HG03039 (cell line): ENCODE measurements around the gene CDKN3.
A peak's percentile ranks its signal among the peaks of the same experiment; 100 is the strongest.
"Not testable (repeated sequence)": the region's sequence is repeated elsewhere in the genome, so short reads cannot be mapped to it uniquely, and the experiment has no call there.

Experiments
- ATAC-seq: cut with Tn5 transposase; IDR thresholded peaks from one replicate; pipeline ENCODE4 v1.9.1; 2021; ENCODE audit warnings: mild to moderate bottlenecking, moderate library complexity; ENCODE audit not compliant: unreplicated experiment

The CDKN3 gene

DNA sequence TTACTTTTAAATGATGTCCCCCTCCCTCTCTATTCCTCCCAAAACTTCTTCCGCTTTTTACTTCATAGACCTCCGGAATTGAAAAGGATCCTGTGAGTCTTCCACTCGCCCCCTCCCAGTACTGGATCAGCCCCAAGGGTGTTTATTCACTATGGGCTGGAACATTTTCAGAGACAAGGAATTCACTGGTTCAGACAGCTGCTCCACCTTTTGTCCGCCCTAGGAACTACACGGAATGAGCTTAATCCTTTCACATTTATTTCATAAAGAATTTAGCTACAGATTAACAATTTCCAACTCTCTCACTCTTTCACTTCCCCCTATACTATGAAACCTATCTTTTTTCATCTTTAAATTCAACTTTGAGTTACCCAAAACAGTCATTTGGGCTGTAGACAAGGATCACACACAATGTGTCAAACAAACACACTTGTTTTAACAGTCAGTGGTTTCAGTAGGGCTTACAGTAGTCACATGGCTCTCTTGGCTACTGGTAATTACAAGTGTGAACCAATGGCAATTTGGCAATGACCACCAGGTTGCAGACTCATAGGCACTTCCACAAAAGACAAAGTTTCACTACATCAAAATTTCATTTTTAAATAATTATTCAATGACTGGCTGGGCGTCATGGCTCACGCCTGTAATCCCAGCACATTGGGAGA, 23.8 kb downstream of the CDKN3 start:
- ATAC-seq = no peak

DNA sequence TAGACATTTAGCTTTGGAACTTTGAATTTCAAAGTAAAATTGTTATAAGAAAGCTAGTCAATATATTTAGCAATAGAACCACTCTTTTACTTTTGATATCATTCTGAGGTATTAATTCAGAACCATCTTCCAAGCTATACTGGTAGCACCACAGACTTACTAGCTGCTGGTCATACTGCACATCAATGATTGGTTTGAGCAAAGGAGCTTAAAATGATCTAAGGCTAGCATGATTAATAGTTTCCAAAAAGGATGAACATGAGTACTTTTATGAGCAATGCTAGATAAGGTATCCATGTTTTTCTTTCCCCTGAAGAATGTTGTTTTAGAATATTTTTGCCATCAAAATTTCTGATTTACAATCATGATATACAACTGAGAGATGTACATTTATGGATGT, 27.2 kb downstream of the CDKN3 start:
- ATAC-seq = no peak

DNA sequence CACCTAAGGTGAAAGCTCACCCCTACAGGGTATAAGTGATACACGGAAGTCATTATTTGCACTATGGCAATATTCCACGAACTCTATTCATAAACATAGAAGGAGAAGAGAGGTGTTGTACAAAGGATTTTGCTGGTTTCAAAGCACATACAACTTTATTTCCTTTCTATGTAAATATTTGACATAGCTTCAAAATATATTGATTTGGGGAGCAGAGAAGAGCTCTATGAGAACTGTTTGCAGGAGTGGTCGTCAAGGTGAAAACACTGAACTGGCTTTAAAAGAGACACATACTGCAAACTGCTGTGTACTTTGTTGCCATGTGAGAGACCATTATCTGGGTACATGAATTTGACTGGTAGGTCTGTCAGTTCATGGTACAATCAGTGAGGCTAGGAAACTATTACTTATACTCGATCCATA, 27.7 kb downstream of the CDKN3 start:
- no peak for ATAC-seq

DNA sequence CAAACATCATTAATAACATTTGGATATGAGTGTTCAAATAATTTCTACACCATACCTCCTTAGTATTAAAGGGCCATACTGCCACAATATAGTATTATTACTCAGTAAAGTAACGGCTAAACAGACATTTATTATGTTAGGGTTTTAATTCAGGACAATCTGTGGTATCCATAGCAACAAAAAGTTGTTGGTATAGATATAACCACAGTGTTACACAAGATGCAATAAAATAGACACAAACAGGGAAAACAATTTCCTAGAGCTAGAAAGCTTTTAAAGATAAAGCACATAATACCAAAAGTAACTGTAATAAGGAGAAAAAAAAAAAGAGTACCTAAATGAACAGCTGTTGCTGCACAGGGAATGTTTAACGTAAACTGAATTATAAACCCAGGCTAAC, 28.3 kb downstream of the CDKN3 start:
- no peak for ATAC-seq

DNA sequence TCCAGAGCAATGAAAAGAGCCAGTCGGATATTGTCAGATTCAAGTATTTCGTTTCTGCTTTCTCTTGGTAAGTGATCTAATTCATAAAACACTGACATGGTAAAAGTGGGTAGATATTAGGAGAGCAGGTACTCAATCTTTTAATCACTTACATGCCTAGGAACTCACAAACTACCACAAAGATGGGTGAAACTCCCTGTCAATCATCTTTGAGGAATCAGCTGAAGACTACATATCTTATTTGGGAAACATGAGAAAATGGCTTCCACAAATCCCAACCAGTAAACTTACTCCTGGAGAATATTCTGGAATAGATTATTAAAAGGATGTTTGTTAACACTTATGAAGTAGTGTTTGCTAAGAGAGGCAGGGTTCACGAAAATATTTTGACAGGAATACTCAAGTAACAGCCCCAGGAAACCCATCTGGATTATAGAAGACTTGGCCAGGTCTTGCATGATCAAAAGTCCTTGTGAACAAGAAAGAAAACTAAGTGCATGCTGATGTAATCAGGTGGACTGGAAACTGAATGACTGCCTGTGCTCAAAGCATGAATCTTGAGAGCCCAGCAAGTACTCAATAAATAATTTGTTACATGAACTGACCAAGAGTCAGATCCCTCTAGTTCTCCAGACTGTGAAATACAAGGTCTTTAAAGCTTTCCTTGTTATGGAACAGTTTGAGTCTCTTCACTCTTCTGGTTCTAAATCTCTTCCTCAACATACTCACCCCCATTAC, 28.9 kb downstream of the CDKN3 start:
- ATAC-seq = no peak

DNA sequence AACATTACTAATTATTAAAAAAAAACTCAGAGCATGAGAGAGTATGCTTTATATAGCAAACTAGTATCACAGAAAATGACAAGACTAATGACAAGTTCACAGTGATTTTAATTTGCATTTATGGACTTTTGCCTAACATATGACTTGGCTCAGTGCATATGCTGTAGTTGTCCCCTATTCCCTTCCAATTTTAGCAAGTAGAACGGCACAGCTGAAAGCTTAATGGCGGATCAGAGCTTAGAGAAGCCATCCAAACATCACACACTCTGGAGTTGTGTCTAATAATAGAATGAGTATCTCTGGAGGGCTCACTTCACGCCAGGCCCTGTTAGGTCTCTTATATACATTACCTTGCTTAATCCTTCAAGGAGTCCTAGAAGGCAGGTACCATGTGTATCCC, 31.1 kb downstream of the CDKN3 start:
- ATAC-seq = no peak

DNA sequence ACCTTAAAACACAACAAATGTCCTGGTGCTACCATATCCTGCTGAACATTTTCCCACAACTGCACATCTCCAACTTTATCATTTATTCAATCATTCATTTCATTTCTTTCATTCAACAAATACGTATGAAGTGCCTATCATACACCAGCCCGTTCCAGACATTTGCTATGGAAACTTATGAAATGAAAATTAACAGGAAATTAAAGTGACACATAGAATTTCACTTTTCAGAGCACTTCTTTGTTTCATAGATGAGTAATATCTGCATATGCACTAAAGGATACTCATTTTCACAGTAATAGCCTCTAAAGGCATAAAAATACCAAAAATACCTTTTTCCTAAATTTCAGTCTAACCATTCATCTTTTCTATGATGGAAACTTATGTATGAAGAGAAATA, 31.7 kb downstream of the CDKN3 start:
- no peak for ATAC-seq

DNA sequence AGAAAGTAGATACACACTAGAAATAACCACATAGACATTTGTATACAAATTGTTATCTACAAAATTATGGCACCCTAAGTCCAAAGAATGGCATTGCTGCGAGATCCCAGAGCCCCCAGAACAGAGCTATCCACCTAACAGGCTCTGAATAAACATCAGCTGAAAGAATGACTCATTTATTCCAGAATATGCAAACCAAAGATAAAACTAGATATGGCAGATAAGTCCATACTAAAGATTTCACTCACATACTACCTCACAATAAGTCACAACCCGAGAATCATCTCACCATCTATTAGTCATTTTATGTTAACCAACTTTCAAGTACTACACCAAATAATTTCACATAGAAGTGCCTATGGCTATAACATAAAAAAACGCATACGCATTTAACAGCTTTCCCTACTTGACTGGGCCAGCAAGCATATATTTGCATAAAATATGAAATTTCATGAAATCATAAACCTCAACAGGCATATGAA, 38.7 kb downstream of the CDKN3 start:
- no peak for ATAC-seq

DNA sequence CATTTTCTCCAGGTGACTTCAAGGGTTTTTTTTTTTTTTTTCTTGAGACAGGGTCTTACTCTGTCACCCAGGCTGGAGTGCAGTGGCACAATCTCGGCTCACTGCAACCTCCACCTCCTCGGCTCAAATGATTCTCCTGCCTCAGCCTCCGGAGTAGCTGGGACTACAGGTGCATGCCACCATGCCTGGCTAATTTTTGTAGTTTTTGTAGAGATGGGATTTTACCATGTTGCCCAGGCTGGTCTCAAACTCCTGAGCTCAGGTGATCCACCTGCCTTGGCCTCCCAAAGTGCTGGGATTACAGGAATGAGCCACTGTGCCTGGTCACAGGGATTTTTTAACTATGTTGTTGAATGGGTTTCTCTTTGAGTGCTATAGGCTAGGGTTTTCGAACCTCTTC, 41.1 kb downstream of the CDKN3 start:
- ATAC-seq = not testable (repeated sequence)

DNA sequence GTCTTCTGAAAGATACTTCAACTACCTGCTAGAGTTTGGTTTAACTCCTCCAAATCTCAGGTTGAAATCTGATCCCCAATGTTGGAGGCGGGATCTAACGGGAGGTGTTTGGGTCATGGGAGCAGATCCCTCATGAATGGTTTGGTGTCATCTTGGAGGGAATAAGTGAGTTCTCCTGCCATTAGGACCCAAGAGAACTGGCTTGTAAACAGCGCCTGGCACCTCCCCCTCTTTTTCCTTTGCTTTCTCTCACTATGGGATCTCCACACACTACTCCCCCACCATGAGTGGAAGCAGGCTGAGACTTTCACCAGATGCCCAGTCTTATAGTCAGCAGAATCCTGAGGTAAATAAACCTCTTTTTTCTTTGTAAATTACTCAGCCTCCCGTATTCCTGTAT, 41.9 kb downstream of the CDKN3 start:
- no peak for ATAC-seq

DNA sequence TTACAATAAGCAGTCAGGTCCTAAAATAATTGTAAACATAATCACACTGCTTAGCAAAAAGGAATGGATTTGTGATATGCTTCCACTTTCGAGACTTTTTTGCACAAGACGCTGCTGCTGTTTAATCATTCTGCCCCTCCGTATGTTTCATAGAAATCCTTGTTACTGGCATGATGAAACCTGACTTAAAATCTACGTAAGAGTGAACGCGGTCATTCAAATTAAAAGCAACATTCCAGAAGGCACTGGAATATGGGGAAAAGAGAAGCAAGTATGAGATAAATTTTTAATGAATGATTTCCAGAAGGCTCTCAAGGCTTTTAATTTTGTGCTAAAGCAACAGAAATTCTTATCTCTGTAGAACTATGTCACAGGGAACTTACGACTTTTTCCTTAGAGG, 43.2 kb downstream of the CDKN3 start:
- ATAC-seq = no peak

DNA sequence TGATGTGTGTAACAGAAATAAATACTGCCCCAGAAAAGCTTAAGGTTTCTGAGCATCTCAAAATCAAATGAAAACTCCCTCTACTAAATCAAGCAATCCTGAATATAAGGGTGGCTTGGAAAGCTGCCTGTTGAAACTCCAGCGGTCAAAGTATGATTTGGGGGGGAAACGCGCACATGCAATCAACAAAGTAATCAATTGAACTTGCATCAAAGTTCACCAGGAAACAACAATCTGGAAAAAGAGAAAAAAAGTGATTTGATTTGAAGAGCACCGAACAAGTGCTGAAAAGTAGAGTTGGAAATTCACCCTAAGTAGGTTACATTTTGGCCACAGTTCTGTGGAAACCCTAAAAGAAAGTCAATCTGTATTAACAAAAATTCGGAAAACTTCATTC, 43.7 kb downstream of the CDKN3 start:
- no peak for ATAC-seq

DNA sequence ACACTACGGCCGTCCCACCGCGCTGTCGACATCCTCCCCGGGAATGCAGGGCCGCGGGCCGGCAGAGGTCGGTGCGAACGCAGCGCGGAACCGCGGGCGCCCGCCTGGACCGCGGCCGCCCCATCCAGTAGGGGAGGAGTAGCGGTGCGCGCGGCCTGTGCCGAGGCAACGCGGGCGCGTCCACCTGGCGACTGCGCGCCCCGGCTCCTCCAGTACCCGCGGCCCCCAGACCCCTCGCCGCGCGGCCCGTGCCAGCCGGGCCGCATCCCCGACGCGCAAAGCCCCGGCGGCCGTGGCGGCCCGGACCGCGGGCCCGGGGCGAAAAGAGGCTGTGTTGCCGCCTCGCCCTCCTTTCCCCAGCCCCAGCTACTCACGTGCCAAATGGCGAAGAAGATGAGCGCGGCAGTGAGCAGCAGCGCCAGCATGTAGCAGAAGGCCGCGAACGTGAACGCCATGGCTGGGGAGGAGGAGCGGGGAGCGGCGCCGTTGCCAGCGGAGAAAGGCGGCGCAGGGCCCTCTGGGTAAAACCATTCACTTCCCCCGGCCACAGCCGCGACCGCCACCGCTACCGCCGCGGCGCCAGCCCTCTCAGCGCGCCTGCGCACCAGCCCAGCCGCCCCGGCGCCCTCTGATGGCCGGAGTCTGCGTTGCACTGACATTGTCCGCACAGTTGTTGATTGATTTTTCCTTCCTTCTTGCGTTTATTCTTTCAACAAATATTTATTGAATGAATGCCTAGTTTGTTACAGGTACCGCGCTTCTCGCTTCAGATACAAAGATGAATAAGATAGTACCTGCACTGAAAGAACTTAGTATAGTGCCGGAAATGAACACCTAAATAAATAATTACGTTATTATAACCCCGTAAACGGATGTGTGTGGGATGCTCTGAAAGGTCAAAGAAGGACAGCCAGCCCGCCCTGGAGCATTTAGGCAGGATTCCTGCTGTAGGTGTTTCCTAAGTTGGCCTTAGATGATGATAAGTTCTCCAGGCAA, 44.4 kb downstream of the CDKN3 start, which contains the start of gene CNIH1:
CNIH1 (minus strand) TSS at position 502 of the 996 bp plus-strand sequence; CDS start at position 455, 47 bp downstream.
- peak; percentile 93 for ATAC-seq

DNA sequence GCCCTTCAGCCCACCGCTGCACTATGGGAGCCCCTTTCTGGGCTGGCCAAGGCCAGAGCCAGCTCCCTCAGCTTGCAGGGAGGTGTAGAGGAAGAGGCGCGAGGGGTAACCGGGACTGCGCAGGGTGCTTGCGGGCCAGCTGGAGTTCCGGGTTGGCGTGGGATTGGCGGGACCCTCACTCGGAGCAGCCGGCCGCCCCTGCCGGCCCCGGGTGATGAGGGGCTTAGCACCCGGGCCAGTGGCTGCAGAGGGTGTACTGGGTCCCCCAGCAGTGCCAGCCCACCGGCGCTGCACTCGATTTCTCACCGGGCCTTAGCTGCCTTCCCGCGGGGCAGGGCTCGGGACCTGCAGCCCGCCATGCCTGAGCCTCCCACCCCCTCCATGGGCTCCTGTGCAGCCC, 46.2 kb downstream of the CDKN3 start:
- ATAC-seq = not testable (repeated sequence)

DNA sequence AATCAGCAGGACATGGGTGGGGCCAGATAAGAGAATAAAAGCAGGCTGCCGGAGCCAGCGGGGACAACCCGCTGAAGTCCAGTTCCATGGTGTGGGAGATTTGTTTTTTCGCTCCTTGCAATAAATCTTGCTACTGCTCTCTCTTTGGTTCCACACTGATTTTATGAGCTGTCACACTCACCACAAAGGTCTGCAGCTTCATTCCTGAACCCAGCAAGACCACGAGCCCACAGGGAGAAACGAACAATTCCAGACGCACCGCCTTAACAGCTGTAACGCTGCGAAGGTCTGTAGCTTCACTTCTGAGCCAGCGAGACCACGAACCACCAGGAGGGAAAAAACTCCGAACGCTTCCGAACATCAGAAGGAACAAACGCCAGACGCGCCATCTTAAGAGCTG, 47.2 kb downstream of the CDKN3 start:
- ATAC-seq = no peak

DNA sequence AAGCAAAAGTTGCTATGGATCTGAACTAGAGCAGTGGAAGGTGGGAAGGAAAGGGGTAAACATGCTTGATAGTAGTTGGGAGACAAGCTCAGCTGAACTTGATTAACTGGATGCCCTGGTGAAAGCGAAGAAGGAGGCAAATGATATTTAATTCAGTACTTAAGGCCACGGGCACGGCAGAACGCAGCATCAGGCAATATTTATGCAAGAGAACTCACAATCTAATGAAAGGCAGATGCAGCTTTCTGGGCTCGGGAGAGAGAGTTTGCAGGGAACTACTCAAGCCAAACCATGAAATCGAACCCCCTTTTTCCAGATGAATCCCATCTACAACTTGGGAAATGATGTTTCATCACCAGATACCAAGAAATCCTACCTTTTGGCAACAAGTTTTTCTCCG, 47.9 kb downstream of the CDKN3 start:
- ATAC-seq = no peak

DNA sequence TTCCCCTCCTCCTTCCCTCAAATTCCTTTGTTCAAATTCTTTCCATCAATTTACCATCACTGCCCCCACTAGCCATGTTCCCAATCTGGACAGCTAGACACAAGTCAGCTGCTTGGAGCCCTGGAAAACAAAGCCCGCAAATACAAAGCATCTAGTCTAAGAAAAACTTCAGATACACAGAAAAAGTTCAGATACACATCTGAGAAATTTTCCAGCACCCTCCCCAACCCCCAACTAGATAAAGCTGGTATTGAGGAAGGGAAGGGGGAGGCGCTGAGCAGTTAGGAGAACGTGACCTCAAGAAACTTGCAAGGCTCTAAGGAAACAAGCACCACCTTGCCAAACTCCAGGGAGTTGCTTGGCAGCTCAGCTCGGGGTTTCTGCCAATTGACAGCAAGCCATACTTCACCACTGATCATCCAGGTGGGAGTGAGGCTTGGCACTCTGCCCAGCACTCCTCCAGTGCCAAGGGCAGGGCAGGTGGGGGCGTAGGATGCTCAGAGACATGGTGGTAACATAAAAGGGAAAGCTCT, 49.4 kb downstream of the CDKN3 start:
- ATAC-seq = no peak

DNA sequence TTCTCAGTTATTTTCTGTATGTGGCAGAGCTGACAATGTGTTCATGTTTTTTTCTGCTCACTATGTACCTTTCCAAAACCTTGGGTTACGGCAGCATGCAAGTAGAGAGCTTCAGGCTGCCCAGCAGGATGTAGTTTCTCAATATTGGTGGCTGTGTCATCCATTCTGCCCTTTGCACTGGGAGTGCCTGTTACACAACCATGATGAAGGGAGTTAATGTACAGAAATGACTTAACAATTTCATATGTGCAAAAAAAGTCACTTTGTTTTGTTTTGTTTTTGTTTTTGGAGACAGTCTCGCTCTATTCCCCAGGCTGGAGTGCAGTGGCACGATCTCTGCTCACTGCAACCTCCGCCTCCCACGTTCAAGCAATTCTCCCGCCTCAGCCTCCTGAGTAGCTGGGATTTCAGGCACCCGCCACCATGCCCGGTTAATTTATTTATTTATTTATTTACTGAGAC, 50.5 kb downstream of the CDKN3 start:
- no peak for ATAC-seq

DNA sequence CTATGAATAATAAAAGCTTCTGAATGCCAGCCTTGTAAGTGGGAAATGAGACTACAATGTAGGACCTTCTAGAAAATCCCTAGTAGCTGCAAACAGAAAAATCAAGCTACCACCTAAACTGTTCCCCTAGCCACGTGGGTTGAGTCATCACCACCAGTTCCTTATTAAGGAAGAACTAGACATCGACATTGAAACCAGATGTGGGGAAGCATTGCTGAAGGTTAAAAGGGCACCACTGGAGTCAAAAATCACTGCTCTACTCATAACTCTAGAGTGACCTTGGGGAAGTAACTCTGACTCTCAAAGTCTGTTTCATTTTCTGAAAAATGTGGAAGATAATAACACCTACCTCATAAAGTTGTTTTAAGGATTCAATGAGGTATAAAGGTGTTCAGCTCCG, 53.7 kb downstream of the CDKN3 start:
- no peak for ATAC-seq

DNA sequence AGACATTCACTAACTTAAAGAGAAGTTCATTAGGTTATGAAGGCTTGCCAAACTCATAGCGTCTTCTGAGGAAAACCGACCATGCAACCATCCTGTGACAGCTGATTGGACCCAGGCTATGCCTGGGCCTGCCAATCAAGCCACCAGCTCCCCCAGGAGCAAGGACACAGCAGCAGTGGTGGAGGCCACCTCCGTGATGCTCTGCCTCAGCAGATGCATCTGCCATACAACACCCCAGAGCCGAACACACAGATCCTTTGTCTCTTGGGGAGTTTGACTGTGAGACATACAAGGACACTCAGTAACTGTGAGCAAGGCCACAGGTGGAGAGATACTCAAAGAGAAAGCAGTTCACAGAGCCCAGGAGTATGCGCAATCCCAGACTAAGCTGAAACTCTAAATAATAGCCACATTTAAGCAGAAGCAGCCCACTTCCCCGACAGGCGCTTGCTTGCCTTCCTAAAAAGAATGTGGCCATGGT, 54.4 kb downstream of the CDKN3 start:
- ATAC-seq = no peak

DNA sequence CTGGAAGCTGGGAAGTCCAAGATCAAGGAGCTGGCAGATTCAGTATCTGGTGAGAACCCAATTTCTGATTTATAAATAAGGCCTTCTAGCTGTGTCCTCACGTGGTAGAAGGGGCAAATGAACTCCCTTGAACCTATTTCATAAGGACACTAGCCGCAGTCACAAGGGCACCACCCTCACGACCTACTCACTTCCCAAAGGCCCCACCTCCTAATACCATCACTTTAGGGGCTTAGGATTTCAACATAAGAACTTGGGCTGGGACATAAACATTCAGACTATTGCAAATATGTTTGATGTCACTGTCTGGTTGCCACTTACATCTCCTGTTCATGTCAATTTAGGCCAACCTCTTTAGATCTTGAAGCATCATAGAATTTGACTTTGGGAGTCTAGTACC, 55.2 kb downstream of the CDKN3 start:
- ATAC-seq = no peak
